Liver (tissue), 3 donors: ENCODE results near the gene GPI.

Experiments
- CTCF ChIP-seq: fragments of 150-350 bp; IDR thresholded peaks from 2 replicates; pipeline ENCODE4 v1.5.1; 2017; ENCODE audit warnings: improper control_type of control experiment, low read depth, low read length; ENCODE audit not compliant: missing input control
- JUND ChIP-seq, 2 donors: IDR thresholded peaks; 2 replicates each; pipeline ENCODE4 v1.6.1; 2016; ENCODE audit warnings: antibody characterized with exemption in 2 of 2
- MAX ChIP-seq: IDR thresholded peaks from 2 replicates; pipeline ENCODE4 v1.6.1; 2016; ENCODE audit warnings: antibody characterized with exemption
- TAF1 ChIP-seq: conservative IDR thresholded peaks from 2 replicates; pipeline ENCODE4 v1.6.1; 2016; ENCODE audit warnings: antibody characterized with exemption, mild to moderate bottlenecking
- YY1 ChIP-seq: IDR thresholded peaks from 2 replicates; pipeline ENCODE4 v1.6.1; 2016; ENCODE audit warnings: antibody characterized with exemption, mild to moderate bottlenecking
- TF ChIP-seq, protein P1 (sequence below): IDR thresholded peaks from 2 replicates; pipeline ENCODE4 v1.6.1; 2016; ENCODE audit warnings: antibody characterized with exemption, mild to moderate bottlenecking
- donor health status: healthy.
- donor health status: healthy.

DNA sequence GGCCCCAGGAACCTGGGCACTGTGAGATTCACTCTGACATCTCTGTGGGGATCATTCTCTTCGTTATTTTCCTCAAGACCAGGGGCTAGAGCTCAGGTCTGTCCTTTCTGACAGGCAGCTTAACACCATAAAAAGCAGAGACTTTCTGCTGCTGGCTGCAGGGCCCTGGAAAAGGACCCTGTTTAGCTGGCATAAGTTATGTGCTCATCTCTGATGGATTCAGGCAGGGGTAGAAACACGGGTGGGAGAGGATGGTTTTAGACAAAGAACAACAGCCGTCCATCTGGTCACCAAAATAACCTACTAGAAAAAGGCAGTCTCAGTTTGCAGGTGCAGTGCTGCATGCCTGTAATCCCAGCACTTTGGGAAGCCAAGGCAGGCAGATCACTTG lies 2.3 kb upstream of the GPI start:
- no peak for TF ChIP-seq CTCF
- no peak for TF ChIP-seq YY1
- TF ChIP-seq, protein P1, sequence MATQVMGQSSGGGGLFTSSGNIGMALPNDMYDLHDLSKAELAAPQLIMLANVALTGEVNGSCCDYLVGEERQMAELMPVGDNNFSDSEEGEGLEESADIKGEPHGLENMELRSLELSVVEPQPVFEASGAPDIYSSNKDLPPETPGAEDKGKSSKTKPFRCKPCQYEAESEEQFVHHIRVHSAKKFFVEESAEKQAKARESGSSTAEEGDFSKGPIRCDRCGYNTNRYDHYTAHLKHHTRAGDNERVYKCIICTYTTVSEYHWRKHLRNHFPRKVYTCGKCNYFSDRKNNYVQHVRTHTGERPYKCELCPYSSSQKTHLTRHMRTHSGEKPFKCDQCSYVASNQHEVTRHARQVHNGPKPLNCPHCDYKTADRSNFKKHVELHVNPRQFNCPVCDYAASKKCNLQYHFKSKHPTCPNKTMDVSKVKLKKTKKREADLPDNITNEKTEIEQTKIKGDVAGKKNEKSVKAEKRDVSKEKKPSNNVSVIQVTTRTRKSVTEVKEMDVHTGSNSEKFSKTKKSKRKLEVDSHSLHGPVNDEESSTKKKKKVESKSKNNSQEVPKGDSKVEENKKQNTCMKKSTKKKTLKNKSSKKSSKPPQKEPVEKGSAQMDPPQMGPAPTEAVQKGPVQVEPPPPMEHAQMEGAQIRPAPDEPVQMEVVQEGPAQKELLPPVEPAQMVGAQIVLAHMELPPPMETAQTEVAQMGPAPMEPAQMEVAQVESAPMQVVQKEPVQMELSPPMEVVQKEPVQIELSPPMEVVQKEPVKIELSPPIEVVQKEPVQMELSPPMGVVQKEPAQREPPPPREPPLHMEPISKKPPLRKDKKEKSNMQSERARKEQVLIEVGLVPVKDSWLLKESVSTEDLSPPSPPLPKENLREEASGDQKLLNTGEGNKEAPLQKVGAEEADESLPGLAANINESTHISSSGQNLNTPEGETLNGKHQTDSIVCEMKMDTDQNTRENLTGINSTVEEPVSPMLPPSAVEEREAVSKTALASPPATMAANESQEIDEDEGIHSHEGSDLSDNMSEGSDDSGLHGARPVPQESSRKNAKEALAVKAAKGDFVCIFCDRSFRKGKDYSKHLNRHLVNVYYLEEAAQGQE = no peak
- no peak for TF ChIP-seq TAF1
- no peak for TF ChIP-seq MAX
- no peak for TF ChIP-seq JUND (IDR thresholded peaks at IDR 0.05)
